Measurements from ENCODE around the gene HS3ST4. TPM values are rescaled to one million over a fixed set of nuclear protein-coding genes. Genes with fewer than 3 reads are reported as not detected.

Gene HS3ST4
- total RNA-seq, 2 donors from 2014 or later, result not detected

GRCh38 chr16:25730396-25730795 is 38.6 kb downstream of the HS3ST4 start:
- ATAC-seq (ENCODE audit: insufficient number of reproducible peaks, low FRiP score, low read depth) (no peak), DNase-seq (ENCODE audit: low spot score) (no peak)
- H3K4me1 ChIP-seq (ENCODE audit: control insufficient read depth in 1 of 2, low read depth in 2 of 2), result no peaks in the 10 kb centered on the region
- no peak overlapping the region for H3K27ac ChIP-seq
- TF ChIP-seq CTCF (IDR thresholded peaks at IDR 0.05), result no peak
- H3K9me3 ChIP-seq, result no peaks in the 10 kb centered on the region
- no peaks in the 10 kb centered on the region for H3K36me3 ChIP-seq
- no peak overlapping the region for H3K4me3 ChIP-seq
- H3K27me3 ChIP-seq (replicated peaks; ENCODE audit: insufficient read depth), result no peaks in the 10 kb centered on the region

GRCh38 chr16:25734430-25735385 is 42.9 kb downstream of the HS3ST4 start:
- no peak overlapping the region for H3K4me3 ChIP-seq
- no peak for ATAC-seq (ENCODE audit: insufficient number of reproducible peaks, low FRiP score, low read depth)
- H3K27ac ChIP-seq, result no peak overlapping the region
- no peaks in the 10 kb centered on the region for H3K27me3 ChIP-seq (replicated peaks; ENCODE audit: insufficient read depth)
- H3K36me3 ChIP-seq, result no peaks in the 10 kb centered on the region
- no peak for TF ChIP-seq CTCF (IDR thresholded peaks at IDR 0.05)
- no peak for DNase-seq (ENCODE audit: low spot score)
- H3K4me1 ChIP-seq (ENCODE audit: control insufficient read depth in 1 of 2, low read depth in 2 of 2), result no peaks in the 10 kb centered on the region
- no peaks in the 10 kb centered on the region for H3K9me3 ChIP-seq

- no peak for DNase-seq (ENCODE audit: low spot score)
- Histone ChIP-seq H3K36me3 (no peaks in the 10 kb centered on the region), H3K4me1 (ENCODE audit: control insufficient read depth in 1 of 2, low read depth in 2 of 2) (no peaks in the 10 kb centered on the region), H3K9me3 (no peaks in the 10 kb centered on the region), H3K27ac (no peak overlapping the region), H3K27me3 (replicated peaks; ENCODE audit: insufficient read depth) (no peaks in the 10 kb centered on the region), H3K4me3 (no peak overlapping the region)
- no peak for TF ChIP-seq CTCF (IDR thresholded peaks at IDR 0.05)
- ATAC-seq (ENCODE audit: insufficient number of reproducible peaks, low FRiP score, low read depth), result no peak
These were observed 43.9 kb downstream of the HS3ST4 start for GRCh38 chr16:25735645-25736044.

- Histone ChIP-seq H3K36me3 (no peaks in the 10 kb centered on the region), H3K9me3 (no peaks in the 10 kb centered on the region), H3K4me1 (ENCODE audit: control insufficient read depth in 1 of 2, low read depth in 2 of 2) (no peaks in the 10 kb centered on the region), H3K27ac (no peak overlapping the region), H3K27me3 (replicated peaks; ENCODE audit: insufficient read depth) (no peaks in the 10 kb centered on the region), H3K4me3 (no peak overlapping the region)
- no peak for ATAC-seq (ENCODE audit: insufficient number of reproducible peaks, low FRiP score, low read depth)
- DNase-seq (ENCODE audit: low spot score), result no peak
- TF ChIP-seq CTCF (IDR thresholded peaks at IDR 0.05), result no peak
These were observed 55.5 kb downstream of the HS3ST4 start for GRCh38 chr16:25747160-25747758.

- H3K4me3 ChIP-seq, result no peak overlapping the region
- no peak for DNase-seq (ENCODE audit: low spot score)
- H3K36me3 ChIP-seq, result no peaks in the 10 kb centered on the region
- H3K4me1 ChIP-seq (ENCODE audit: control insufficient read depth in 1 of 2, low read depth in 2 of 2), result no peaks in the 10 kb centered on the region
- TF ChIP-seq CTCF (IDR thresholded peaks at IDR 0.05), result no peak
- H3K9me3 ChIP-seq, result no peaks in the 10 kb centered on the region
- ATAC-seq (ENCODE audit: insufficient number of reproducible peaks, low FRiP score, low read depth), result no peak
- no peak overlapping the region for H3K27ac ChIP-seq
- H3K27me3 ChIP-seq (replicated peaks; ENCODE audit: insufficient read depth), result no peaks in the 10 kb centered on the region
These were observed 56.4 kb downstream of the HS3ST4 start for GRCh38 chr16:25748092-25748654.

All from thoracic aorta (tissue), 2 donors.